GM12878 (cell line): Measurements from ENCODE around the gene SOS1. TPM values are rescaled to one million over a fixed set of nuclear protein-coding genes. Genes with fewer than 3 reads are reported as not detected.

Experiments used
- ATAC-seq: fragments of 200-7000 bp; cut with Tn5 transposase; 3 replicates; pipeline ENCODE4 v1.9.1; 2020; ENCODE audit warnings: mild to moderate bottlenecking, moderate library complexity
- BruUV-seq: library from RNA; stranded (reverse); fragments of 400-500 nt; replicated peaks from 2 replicates; lab custom pipeline; 2021; lab: Mats Ljungman, UMichigan
- CTCF ChIA-PET: fragments of 300-600 bp; sonication (Branson Sonifier 250); formaldehyde crosslinking; extraction: SDS; loops from one replicate; lab custom pipeline; 2021; ENCODE audit warnings: inconsistent platforms; lab: Yijun Ruan, JAX
- POLR2A ChIA-PET: fragments of 350-600 bp; formaldehyde crosslinking; extraction: SDS; loops from one replicate; lab custom pipeline; 2021; ENCODE audit warnings: inconsistent platforms; lab: Charles Lee
- RAD21 ChIA-PET: fragments of 300-600 bp; sonication (Branson Sonifier 250); formaldehyde crosslinking; loops from one replicate; lab custom pipeline; 2023; ENCODE audit warnings: antibody characterized with exemption; ENCODE audit not compliant: unreplicated experiment; lab: Charles Lee
- SMC1A ChIA-PET: fragments of 300-600 bp; sonication (Branson Sonifier 250); formaldehyde crosslinking; loops from one replicate; lab custom pipeline; 2023; ENCODE audit not compliant: unreplicated experiment, uncharacterized antibody; lab: Charles Lee
- DNase-seq: peaks from one replicate; pipeline ENCODE4 v3.0.0-alpha.2; 2011; ENCODE audit warnings: low read depth, low spot score
- FAIRE-seq: peaks from 3 replicates; lab custom pipeline; 2011; peaks lifted over from hg19 to GRCh38; lab: Jason Lieb, UNC
- H2AFZ ChIP-seq: 2 replicates; pipeline ENCODE4 v1.6.0; 2011; ENCODE audit warnings: low read depth, low read length, control low read depth; ENCODE audit not compliant: control insufficient read depth
- H3K27ac ChIP-seq: 2 replicates; pipeline ENCODE4 v1.5.1; 2011; ENCODE audit warnings: control low read depth; ENCODE audit not compliant: control insufficient read depth, insufficient read depth
- H3K27me3 ChIP-seq, 2 experiments: replicated peaks in 1 of 2; 2 replicates each; pipeline versions ENCODE4 v1.6.0 to v1.6.1; 2011; ENCODE audit warnings: low read length in 1 of 2; ENCODE audit not compliant: control insufficient read depth in 2 of 2, insufficient read depth in 2 of 2
- H3K36me3 ChIP-seq, 2 experiments: 2 replicates each; pipeline ENCODE4 v1.5.1; 2011; ENCODE audit warnings: low read length in 1 of 2; ENCODE audit not compliant: control insufficient read depth in 2 of 2, insufficient read depth in 2 of 2
- H3K4me1 ChIP-seq: 2 replicates; pipeline ENCODE4 v1.6.1; 2011; ENCODE audit warnings: mild to moderate bottlenecking, low read length, moderate library complexity, mixed read lengths; ENCODE audit not compliant: control insufficient read depth, insufficient read depth
- H3K4me2 ChIP-seq: 2 replicates; pipeline ENCODE4 v1.6.0; 2011; ENCODE audit warnings: control low read depth; ENCODE audit not compliant: control insufficient read depth, insufficient read depth
- H3K4me3 ChIP-seq: fragments of 200-600 bp; sonication (generic); 2 replicates; pipeline ENCODE4 v1.5.1; 2016
- H3K79me2 ChIP-seq: 2 replicates; pipeline ENCODE4 v1.6.0; 2011; ENCODE audit warnings: low read length; ENCODE audit not compliant: control insufficient read depth, insufficient read depth
- H3K9ac ChIP-seq: 2 replicates; pipeline ENCODE4 v1.8.0; 2011; ENCODE audit warnings: low read length, control low read depth, mixed read lengths; ENCODE audit not compliant: control insufficient read depth, insufficient read depth
- H3K9me3 ChIP-seq: replicated peaks from 3 replicates; pipeline ENCODE4 v1.5.1; 2011; ENCODE audit warnings: mild to moderate bottlenecking, low read length; ENCODE audit not compliant: control insufficient read depth, insufficient read depth
- H4K20me1 ChIP-seq: 2 replicates; pipeline ENCODE4 v1.6.0; 2011; ENCODE audit not compliant: control insufficient read depth, insufficient read depth
- CBX5 ChIP-seq: sonication (generic); IDR thresholded peaks from 2 replicates; pipeline ENCODE4 v1.6.1; 2016; ENCODE audit warnings: low read depth, moderate library complexity, mild to moderate bottlenecking, inconsistent platforms
- DPF2 ChIP-seq: fragments of 450-650 bp; IDR thresholded peaks from 2 replicates; pipeline ENCODE4 v1.6.1; 2017; ENCODE audit warnings: mild to moderate bottlenecking
- MTA3 ChIP-seq: IDR thresholded peaks from 2 replicates; pipeline ENCODE4 v1.6.1; 2012; ENCODE audit warnings: low read length, inconsistent platforms, borderline replicate concordance
- POLR2AphosphoS2 ChIP-seq: IDR thresholded peaks from 2 replicates; pipeline ENCODE4 v1.6.1; 2011; ENCODE audit warnings: low read depth, mild to moderate bottlenecking, low read length, improper control_type of control experiment, moderate library complexity
- POLR2AphosphoS5 ChIP-seq: IDR thresholded peaks from 2 replicates; pipeline ENCODE4 v1.6.1; 2011; ENCODE audit warnings: mild to moderate bottlenecking, low read length, inconsistent platforms
- SKIL ChIP-seq: fragments of 450-650 bp; IDR thresholded peaks from 2 replicates; pipeline ENCODE4 v1.6.1; 2017; ENCODE audit warnings: mild to moderate bottlenecking, low read depth, inconsistent platforms; ENCODE audit not compliant: poor library complexity, severe bottlenecking
- ZBTB40 ChIP-seq: fragments of 450-650 bp; IDR thresholded peaks from 2 replicates; pipeline ENCODE4 v1.6.1; 2016; ENCODE audit warnings: mild to moderate bottlenecking, moderate library complexity, borderline replicate concordance
- ZNF384 ChIP-seq: IDR thresholded peaks from 2 replicates; pipeline ENCODE4 v1.6.1; 2012; ENCODE audit warnings: low read depth, mild to moderate bottlenecking, low read length, improper control_type of control experiment, borderline replicate concordance
- WGBS: methylation state at CpG from one replicate; pipeline ENCODE4 v1.1.6; 2016; ENCODE audit warnings: low lambda C conversion rate; ENCODE audit not compliant: insufficient replicate concordance, insufficient coverage; ENCODE audit errors: missing lambda C conversion rate; 5-methylcytosine and 5-hydroxymethylcytosine counted together
- in situ Hi-C: fragments of 300-500 bp; cut with MboI; formaldehyde crosslinking; loops from 9 replicates; pipeline ENCODE4 v1.14.3; 2018; ENCODE audit warnings: mixed read lengths
- intact Hi-C: fragments of 100-400 bp; cut with micrococcal nuclease; formaldehyde crosslinking; loops from one replicate; pipeline ENCODE4 v1.14.2; 2022; ENCODE audit not compliant: unreplicated experiment
- polyA plus RNA-seq, 11 experiments: library from polyadenylated mRNA; depleted of rRNA in 4 of 11; unstranded in 6 of 11; stranded (reverse) in 5 of 11; fragments of >200 nt; fragmentation: Nextera tagmentation in 4 of 11; fragmentation: Illumina TruSeq in 1 of 11; extraction: Ambion mirVana in 4 of 11; extraction: Trizol in 1 of 11; gene quantifications; 1 replicate in 1 of 11; 2 replicates in 10 of 11; pipeline versions ENCODE4 v1.2.1 to v1.2.3, GENCODE V29; 2011 to 2016; ENCODE audit warnings: inconsistent platforms in 2 of 11, missing spikeins in 2 of 11, low read depth in 1 of 11
- total RNA-seq, 4 experiments: library from RNA; depleted of rRNA in 3 of 4; stranded (reverse); fragments of >200 nt in 3 of 4; fragmentation: Illumina TruSeq in 1 of 4; extraction: Trizol in 1 of 4; gene quantifications; 2 replicates each; pipeline versions ENCODE4 v1.2.1 to v1.2.3, GENCODE V29; 2013 to 2021

SOS1 gene
- total and polyA plus RNA-seq, 10 of the 15 experiments (the other 5 are each of a cell fraction or from before 2014, with no cell fraction given): 2.1 to 24.1 (median 8.5) TPM

GRCh38 chr2:39022642-39023235, 98.1 kb downstream of the SOS1 start:
- ChIA-PET RAD21 (no interaction called here), SMC1A (no interaction called here), CTCF (interaction anchor here (1.7 kb wide), 1 partner anchor 205 kb away, joined by 3 read pairs; no protein-coding TSS in a partner anchor), POLR2A (no interaction called here)
- no TSS peak for BruUV-seq
- Histone ChIP-seq H3K9ac (no peak overlapping the region), H3K36me3 (no peaks in the 10 kb centered on the region), H3K79me2 (no peaks in the 10 kb centered on the region), H3K9me3 (no peaks in the 10 kb centered on the region), H3K4me2 (no peak overlapping the region), H3K27ac (no peak overlapping the region), H3K4me1 (no peaks in the 10 kb centered on the region), H4K20me1 (no peaks in the 10 kb centered on the region), H3K4me3 (no peak overlapping the region)
- WGBS: 87% methylated on average over 6 of the region's 6 CpGs
- no peak for FAIRE-seq
- ATAC-seq: no peak
- in situ Hi-C loops (no loop called here), intact Hi-C loops (no loop called here)
- TF ChIP-seq ZNF384 (no peak), POLR2AphosphoS2 (no peak), POLR2AphosphoS5 (no peak), DPF2 (no peak), CBX5 (no peak), ZBTB40 (no peak), MTA3 (no peak), SKIL (no peak)
- TF ChIP-seq, all 136 proteins: peak for 0
- Histone ChIP-seq H2AFZ (no peak overlapping the region), H3K27me3 (no peaks in the 10 kb centered on the region)
- no peak for DNase-seq
